ENCODE data around the gene OTUB1.
A peak's percentile ranks its signal among the peaks of the same experiment; 100 is the strongest.
"Not testable (repeated sequence)": the region's sequence is repeated elsewhere in the genome, so short reads cannot be mapped to it uniquely, and the experiment has no call there.

The OTUB1 gene

DNA sequence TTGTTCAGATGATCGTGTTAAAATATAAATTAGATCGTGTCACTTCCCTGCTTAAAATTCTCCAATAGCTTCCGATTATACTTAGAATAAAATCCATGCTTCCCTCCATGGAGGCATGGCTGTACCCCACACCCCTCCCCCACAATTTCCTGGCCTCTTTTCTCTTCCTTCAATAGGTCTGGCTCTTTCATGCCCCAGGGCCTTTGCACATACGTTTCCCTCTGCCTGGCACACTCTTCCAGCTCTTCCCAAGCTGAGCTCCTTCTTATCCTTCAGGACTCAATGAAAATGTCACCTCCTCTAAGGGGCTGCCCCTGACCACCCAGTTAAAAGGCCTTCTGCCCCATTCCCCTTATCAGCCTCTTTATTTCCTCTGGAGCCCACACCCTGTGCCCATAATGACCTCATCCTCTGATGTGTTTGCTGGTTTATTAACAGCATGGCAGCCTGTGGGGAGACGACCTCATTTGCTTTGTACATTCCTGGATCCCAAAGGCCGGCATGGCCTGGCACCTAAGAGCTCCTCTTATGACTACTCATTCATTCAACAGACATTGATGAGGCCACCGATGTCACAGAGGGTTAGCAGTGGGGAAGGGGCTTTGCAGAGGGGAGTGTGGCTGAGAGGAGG, 40.5 kb downstream of the OTUB1 start:
- DNase-seq: no peak

DNA sequence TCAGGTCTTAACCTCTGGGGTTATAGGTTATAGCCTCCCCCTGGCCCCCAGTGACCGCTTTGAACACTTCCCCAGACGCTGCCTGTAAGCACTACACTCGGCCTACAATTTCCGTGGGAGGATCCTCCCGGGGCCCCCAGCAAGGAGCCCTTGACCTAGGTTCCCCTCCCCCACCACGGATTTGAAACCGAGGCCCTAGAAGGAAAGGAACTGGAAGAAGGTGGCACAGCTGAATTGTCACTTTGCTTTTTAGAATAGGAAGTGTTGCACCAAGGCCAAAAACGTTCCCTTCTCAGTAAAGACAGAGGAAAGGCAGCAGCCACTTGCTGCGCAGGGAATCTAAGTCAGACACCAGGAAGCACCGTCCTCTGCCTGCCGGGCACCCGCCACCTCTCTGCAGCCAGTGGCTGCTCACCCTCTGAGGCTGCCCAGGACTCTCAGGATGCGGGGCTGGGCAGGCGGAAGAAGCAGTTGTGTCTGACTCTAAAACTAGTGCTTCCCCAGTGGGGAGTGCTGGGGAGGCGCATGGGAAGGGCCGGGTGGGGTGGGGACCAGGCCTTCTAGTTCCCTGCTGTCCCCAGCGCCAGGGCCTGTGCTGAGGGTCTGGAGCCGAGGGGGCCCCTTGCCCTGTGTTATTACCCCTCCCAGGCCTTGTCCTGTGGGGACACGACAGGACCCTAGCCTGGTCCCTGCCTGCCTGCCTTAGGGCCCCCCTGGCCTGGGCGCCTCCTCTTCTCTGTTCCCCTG, 41.6 kb downstream of the OTUB1 start:
- DNase-seq: no peak

DNA sequence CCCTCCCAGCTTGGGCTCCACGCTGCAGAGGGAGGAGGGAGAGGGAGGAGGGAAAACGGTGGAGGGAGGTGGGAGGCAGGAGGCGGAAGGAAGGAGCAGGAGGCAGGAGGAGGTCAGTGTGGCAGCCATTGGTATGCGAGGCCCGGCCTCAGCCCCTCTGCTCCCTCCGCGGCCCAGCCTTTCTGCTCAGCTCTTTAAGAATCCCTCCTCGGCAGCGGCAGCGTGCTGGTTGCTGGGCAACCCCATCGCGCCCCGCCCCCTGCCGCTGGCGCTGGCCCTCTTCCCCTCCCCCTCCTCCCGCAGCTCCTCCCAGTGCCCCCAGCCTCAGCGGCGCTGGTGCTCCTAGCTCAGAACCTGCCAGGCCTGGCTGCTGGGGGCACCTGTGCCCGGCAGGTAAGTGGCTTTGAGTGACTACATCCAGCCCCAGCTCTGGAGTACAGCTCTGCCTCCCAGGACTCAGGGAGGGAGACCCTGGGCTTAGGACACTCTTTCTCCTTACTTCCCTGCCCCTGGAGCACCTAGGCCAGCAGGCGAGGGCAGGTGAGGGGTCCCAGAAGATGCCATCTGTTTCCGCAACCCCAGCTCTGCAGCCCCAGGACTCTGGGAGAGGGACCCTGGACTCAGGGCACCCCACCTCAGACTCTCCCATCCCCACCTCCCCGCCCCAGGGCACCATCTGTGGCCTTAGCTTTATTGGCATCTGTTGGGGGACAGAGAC, 42.3 kb downstream of the OTUB1 start:
- DNase-seq: no peak

DNA sequence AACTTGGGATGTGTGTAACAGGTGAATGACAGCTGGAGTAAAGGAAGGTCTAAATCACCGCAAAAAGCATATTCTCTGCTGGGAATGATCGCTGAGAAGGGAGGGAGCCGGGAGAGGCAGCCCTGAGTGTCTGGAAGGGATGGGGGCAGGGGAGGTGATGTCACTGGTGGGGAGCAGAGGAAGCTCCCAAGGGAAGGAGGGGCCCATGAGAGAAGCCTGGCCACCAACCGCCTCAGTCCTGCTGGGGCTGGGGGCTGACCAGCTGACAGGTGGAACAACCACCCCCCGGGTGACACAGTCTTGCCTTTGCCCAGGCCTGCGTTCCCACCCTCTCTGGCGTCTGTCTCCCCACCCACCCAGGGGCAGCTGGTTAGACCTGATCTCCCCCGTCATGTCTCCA, 43.5 kb downstream of the OTUB1 start:
- DNase-seq: no peak

DNA sequence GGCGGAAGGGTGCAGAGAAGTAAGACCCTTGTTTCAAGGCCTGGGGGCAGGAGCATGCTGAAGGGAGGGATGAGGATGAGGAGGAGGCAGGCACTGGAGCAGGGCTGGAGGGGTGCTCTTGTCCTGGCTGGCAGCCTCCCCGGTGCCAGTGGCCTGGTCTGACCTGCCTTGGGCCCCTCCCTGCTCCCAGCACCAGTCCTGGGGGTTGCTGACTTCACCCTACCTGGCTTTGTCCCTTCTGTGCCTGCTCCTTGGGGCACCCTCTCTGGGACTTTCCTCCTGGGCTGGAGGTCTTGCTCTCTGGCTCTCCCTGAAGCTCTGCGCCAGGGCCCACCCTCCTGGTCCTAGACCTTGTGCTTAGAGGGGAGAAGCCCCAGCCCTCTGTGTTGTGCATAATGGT, 44.8 kb downstream of the OTUB1 start:
- DNase-seq: no peak

DNA sequence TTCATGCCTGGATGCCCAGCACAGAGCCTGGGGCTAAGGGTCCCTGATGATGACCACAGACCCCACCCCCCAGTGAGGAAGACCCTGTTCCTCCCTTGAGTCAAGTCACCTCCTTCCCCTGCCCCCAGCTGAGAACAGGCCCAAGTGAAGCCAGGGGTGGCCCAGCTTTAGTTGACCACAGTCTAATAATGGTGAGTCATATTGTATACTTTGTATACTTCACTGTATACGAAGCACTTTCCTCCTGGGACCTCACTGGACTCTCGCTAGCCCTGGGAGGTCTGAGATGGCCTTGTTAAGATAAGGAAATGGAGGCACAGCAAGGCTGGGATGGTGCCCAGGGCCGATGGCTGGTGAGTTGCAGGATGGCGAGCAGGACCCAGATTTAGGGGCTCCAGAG, 45.8 kb downstream of the OTUB1 start:
- DNase-seq: no peak

DNA sequence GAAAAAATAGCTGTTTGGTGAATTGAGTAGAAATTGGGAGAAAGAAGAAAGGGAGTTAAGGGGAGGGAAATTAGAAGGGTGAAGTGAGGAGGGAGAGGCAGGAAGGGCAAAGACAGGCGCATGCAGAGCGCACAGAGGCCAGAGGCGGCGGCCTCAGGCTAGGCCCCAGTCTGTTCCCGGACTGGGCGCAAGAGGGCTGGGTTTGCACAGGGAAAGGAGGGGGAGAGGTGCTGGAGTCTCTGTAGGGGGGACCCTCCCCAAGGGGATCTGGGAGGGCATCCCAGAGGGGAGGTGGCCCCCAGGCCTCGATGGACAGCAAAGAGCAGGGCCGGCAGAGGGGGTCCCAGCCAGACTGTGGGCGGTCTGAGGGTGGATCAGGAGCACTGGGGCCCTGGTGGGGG, 48.2 kb downstream of the OTUB1 start:
- DNase-seq: no peak

DNA sequence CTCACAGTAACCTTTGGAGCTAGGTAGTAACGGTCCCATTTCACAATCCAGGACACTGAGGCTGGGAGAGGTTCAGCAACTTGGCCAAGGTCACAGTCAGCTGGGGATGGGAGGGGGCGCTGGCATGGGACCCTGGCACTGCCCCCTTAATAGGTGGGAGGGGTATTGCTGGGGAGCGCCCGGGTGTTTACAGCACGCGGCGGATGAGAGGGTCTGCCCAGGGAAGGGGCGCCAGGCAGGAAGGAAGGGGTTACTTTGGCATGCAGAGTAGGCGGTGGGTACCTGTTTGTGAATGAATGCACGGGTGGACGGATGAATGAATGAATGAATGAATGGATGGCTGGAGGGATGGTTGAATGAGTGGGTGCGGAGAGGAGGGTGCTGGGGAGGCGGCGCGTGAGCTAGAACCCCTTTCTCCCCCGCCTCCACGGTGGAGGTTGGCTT, 48.9 kb downstream of the OTUB1 start:
- no peak for DNase-seq

DNA sequence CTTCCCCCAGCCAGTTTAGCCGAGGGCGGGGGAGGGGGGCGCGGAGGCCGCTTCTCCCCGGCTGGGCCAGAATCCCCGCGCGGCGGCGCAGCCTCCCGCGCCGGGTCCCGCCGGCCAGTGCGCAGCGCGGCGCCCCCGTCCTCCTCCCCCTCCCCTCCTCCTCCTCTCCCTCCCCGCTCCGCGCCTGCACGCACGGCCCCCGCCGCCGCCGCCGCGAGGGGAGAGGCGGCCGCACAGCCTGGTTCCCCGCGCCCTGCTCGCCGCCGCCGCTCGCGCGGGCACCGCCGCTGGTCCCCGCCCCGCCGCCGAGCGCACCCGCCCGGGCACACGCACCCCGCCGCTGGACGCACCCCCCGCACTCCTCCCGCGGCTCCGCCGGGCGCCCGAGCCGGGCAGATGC, 49.3 kb downstream of the OTUB1 start, which contains the start of gene FLRT1:
Gene FLRT1, plus strand, starts transcription at position 356 of the 400 bp plus-strand sequence. CDS start 80,337 bp downstream, outside the sequence.
- DNase-seq: no peak

DNA sequence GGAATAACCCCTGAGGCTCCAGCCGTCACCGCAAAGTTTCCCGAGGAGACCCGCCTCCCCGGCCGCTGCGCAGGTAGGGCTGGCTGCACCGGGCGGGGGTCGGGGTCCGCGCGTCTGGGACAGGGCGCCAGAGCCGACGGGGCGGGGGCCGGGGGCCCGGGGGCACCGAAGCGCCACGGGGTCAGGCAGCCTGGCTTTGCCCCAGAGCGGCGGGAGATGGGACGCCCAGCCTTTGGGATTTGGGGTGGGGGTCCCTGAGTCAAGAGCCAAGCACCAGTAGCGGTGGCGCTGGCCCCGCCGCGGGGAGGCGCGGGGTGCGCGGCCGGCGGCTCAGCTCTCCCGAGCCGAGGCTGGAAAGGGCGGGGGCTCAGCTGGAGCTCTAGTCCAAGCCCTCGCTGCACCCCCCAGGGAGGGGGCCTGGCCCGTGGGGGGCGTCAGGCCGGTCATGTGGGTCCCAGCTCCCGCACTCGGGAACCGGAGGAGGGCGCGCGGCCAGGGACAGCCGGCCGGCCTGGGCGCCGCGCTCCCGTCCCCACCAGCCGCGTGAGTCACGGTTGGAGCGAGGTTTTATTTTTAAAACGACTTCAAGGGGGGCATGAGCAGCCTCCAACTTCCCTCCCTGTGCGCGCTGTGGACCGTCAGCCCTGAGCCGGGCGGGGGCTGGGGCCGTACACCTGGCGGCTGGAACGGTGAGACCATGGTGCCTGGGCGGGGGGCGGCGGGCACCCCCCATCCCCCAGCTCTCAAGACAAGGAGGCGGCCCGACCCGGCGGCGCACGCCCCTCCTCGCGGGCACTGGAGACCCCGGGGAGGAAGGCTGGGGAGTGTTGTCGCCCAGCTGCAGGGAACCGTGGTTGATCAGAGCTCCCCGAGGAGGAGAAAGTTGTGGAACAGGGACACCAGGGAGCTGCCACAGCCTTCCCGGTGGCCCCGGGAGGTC, 50.1 kb downstream of the OTUB1 start:
- peak; percentile 32 for DNase-seq

DNA sequence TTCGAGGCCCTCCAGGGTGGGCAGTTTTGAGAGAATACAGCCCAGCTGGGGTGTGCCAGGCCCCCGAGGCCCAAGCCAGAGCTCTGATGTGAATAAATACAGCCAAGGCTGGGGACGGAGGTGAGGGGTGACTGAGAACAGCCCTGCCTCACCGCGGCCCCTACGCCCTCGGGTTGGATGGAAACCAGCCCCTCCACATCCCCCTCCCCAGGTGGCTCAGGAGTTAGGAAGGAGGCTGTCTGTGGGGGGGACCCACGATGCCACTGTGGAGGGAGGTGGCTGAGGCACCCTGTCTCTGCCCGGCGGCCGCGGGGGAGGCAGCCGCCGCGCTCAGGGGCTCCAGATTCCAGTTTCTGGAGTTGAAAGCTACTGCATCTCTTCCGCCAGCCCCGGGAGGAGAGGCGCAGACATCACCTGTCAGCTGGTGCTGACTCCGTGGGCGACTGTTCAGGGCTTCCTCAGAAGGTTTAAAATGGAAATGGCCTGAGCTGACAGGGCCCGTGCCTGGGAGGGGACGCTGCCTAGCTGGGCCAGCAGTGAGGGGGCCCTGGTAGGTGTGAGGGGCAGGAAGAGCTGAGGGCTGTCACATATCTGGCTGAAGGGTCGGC, 50.9 kb downstream of the OTUB1 start:
- no peak for DNase-seq

DNA sequence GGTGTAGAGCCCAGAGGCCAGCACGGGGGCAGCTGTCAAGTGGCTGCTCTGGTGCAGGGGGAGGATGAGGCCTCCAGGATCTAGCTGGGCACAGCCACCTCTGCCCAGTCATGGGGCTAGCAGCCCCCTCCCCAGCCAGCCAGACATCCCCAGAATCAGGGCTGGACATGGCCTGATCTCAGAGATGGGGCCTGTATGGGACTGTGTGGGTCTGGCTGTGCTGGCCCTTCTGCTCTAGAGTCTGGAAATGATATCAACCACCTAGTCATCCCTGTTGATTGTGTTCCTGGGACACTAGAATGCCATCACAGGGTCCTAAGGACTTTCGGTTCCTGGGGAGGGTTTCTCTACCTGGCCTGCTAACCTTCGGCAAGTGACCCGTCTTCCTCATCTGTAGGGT, 52.3 kb downstream of the OTUB1 start:
- DNase-seq: no peak

DNA sequence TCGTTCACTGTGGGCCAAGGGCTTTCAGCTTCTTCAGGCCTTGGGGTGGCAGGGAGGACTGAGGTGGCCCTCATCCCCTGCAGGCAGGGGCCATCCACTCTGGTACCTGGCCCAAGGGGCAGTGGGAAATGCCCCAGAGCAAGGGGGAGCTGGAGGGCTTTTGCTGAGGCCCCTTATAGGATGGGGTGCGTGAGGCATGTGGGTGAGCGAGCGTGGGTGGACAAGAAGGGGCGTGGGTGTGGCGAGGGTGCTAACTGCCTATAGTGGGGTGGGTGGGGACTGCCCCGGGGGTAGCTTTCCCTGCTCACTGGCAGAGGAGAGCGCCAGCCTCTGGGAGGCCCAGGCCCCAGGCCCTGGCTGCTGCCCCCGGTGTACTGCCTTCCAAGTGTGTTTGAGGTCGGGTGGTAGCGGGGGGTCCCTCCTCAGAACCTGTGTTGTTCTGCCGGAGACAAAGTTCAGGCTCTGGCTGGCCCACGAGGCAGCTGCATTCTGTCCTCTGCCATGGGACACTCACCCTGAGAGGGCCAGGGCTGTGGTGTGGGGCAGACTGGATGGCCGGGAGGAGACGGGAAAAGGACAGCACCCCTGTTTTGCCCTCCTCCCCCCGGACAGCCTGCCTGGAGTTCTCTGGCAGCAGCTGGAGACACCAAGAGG, 52.9 kb downstream of the OTUB1 start:
- no peak for DNase-seq

DNA sequence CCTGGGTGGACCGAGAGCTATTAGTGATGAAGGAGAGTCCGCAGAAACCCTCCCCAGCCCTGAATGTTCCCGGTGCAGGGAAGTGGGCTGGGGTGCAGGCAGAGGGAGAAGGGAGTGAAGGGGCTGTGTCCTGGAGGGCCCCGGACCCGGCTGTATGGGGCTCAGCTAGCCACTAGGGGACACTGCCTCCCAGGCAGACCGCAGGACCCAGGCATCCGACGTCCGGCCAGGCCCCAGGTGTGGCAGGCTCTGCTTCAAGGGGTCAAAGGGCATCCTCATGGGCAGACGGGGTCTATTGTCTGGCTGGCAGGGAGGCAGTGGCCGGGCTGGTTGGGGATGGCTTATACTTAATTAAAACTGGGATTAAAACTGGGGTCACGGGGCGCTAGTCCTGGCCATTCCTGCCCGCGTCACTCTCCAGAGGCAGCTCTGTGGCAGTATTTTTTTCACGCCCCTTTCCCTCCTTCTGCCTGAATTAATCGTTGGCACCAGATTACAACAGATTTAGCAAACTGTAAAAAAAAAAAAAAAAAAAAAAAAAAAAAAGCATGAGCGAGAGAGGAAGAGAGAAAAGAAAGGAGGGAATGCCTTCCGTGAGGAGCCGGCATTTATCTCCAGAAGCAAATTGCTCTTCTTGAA, 54.6 kb downstream of the OTUB1 start:
- DNase-seq: no peak

DNA sequence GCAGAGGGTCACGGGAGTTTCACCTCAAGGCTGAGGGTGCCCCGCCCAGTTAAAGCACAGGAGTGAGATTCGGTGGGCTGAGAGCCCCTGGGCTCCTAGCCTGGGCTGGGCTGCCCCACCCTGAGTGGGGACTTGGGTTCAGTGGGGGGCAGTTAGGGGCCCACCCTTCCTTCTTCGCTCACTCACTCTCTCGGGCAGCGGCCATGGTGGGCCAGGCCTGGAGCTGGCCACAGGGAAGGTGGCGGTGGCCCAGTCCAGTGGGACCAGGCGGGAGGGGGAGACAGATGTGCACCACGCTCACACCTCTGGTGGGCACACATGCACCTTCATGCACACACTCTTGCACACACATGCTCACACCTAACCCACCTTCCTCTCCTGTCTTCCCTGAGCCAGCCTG, 55.6 kb downstream of the OTUB1 start:
- DNase-seq: no peak

DNA sequence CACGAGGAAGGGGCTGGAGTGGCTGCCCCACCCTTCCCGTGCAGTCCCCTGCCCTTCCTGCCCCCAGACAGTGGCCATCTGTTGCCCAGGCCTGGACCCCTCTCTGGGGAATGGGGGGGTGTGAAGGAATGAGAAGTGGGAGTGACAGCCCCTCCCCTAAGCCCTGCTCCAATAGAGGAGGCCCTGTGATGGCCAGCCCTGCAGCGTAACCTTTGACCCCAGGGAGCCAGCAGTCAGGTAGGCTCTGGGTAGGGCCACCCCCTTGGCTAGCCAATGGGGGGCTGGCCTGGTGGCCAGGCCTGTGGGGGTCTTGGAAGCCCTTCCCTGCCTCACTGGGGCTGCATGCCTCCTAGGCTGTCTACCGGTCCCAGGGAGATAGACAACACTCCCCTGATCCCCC, 56.1 kb downstream of the OTUB1 start:
- no peak for DNase-seq

DNA sequence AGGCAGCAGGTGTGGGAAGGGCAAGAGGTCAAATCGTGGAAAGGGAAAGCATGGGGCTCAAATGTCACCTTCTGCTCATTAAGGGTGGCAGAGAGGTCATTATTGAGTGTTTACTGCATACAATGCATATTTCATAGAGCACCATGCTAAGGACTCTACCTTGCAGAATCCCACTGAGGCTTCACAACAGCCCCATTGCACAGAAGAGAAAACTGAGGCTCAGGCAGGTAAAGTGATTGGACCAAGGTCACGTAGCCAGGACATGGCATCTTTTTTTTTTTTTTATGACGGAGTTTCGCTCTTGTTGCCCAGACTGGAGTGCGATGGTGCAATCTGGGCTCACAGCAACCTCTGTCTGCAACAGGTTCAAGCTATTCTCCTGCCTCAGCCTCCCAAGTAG, 57.3 kb downstream of the OTUB1 start:
- DNase-seq: no peak

DNA sequence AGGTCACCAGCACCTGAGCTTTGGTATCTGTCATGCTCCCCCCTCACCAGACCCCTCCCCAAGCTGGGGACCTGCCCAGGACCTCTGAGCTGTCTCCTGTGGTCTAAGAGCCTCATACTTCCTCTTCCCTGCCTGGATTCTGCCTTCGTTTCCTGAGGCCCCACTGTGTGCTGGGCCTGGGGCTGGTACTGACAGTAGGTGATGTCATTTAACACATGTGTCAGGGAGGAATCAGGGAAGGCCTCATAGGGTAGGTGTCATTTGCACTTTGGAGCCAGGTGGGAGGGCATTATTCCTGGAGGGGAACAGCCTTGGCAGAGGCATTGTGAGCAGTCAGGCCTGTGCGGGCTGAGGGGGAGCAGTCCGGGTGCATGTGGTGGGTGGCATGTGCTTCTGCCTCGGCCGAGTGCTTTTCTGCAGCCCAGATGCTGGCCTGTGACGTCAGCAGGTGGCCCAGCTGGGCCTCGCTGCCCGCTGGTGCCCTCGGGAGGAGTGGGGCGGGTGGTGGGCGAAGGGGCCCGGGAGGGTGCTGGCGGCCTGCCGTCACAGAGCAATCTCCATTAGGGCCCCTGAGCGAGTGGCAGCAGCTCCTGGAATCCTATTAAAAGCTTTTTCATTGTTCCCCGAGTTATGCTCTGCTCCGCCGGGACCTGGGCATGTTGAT, 58.6 kb downstream of the OTUB1 start:
- DNase-seq: no peak

DNA sequence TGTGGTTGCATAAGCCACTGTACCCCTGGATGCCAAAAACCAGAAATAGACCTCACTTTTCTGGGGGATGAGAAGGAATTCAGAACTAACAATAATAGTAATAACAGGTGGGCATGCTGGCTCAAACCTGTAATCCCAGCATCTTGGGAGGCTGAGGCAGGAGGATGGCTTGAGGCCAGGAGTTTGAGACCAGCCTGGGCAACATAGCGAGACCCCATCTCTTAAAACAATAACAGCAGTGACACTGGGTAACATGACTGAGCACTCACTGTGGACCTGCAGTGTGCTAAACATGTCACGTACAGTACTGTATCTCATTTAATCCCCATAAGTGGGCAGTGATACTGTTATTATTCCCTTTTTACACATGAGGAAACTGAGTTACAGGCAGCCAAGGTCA, 59.5 kb downstream of the OTUB1 start:
- DNase-seq: no peak

DNA sequence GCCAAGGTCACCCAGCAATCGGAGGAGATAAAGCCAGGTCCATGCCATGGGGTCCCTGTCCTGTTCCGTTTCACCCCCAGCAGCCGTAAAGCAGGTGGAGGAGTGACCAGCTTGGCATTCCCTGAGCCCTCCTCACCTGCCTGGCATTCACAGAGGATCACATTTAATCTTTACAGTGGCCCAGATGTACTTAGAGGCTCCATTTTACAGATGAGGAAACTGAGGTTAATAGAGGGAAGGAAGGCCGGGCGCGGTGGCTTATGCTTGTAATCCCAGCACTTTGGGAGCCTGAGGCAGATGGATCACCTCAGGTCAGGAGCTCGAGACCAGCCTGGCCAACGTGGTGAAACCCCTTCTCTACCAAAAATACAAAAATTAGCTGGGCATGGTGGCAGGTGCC, 61.1 kb downstream of the OTUB1 start:
- DNase-seq: not testable (repeated sequence)
